GM21825 (cell line): ENCODE data around the gene DLEC1.
"Not testable (repeated sequence)": the region's sequence is repeated elsewhere in the genome, so short reads cannot be mapped to it uniquely, and the experiment has no call there.

Experiments
- ATAC-seq: cut with Tn5 transposase; IDR thresholded peaks from one replicate; pipeline ENCODE4 v1.9.1; 2021; ENCODE audit warnings: mild to moderate bottlenecking, moderate library complexity; ENCODE audit not compliant: unreplicated experiment

Gene DLEC1

GRCh38 chr3:38119821-38120692 lies 81.0 kb downstream of the DLEC1 start:
- no peak for ATAC-seq

- ATAC-seq, result no peak
Measured at GRCh38 chr3:38120693-38121450, 81.9 kb downstream of the DLEC1 start.

- ATAC-seq, result no peak
Measured at GRCh38 chr3:38121451-38121831, 82.4 kb downstream of the DLEC1 start.

- ATAC-seq, result no peak
Measured at GRCh38 chr3:38121832-38122461, 82.9 kb downstream of the DLEC1 start.

GRCh38 chr3:38122712-38123290 lies 83.8 kb downstream of the DLEC1 start:
- no peak for ATAC-seq

DNA sequence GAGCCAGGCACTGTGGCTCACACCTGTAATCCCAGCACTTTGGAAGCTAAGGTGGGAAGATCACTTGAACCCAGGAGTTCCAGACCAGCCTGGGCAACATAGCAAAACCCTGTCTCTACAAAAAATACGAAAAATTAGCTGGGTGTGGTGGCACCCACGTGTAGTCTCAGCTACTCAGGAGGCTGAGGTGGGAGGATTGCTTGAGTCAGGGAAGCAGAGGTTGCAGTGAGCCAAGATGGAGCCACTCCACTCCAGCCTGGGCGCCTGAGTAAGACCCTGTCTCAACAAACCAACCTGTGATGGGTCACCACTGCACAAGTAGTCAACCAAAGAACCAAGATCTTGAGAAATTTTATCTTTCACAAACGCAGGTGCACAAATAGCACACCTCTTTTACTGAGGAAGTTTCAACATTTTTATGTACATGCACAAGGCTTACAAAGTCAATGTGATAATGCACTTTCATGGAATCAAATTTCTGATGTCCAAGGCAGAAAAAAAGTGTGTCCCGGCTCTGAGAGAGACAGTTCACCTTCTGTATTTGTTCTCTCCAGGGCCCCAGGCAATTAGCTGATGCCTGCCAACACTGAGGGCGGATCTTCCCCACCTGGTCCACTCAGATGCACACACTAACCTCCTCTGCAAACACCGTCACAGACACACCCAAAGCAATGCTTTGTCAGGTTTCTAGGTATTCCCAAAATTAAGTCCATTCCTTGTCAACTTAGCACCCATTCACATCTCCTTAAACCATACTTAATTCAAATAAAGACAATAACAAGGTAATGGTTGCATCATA lies 85.5 kb downstream of the DLEC1 start:
- no peak for ATAC-seq

DNA sequence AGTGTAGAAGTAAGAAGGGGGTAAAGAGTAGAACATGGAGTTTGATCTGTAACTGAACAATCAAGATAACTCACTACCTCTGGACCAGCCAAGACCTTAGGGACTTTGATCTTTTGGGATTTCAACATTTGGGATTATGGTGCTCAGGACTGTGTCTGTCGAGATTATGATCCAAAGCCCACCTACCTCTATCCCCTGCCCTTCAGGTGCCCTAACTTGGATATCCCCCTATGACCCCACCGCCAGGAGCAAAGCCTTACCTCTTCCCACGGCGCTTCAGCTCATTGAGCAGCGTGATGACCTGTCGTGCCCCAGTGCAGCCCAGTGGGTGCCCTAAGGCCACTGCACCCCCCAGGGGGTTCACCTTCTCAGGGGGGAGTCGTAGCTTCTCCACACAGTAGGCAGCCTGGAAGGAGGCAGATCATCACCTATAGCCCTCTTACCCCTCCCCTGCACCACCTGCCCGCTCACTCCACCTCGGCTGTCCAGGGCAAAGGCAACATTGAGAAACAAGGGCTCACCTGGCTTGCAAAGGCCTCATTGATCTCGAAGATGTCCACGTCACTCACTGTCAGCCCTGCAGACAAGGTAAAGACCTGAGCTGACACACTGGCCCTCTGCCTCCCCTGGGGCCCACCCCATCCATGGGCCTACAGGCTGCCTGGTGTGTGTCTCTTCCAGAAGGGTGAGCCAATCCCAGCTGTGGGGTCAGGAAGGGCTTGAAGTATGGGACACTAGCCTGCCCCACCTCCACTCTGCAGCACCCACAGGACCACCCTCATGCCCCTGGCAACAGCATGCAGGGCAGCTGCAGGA lies 86.5 kb downstream of the DLEC1 start:
- no peak for ATAC-seq

DNA sequence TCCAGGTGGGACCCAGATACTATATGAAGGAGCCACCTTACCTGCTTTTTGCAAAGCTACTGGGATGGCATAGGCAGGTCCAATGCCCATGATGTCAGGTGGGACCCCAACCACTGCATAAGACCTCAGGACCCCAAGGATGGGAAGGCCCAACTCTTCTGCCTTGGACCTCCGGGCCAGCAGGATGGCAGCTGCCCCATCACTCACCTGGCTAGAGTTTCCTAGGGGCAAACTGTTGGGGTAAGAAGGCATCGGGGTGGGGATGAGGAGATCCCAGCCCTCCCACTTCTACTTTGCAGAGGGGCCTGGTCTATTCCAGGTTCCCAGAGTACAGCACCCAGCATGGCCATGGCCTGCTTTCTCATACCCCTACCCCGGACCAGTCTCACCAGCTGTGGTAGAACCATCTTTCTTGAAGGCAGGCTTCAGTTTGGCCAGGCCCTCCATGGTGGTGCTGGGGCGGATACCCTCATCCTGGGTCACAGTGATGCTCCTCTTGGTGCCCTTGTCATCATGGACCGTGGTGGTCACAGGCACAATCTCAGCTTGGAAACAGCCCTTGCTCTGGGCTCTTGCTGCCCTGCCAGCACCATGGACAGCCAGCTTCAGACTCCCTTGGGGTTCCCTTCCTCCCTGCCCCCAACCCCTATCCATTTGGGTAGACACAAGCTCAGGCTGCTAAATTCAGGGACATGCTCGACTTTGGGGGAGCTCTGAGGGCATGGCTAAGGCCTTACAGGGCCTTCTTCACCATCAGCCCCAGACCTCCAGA lies 87.3 kb downstream of the DLEC1 start:
- ATAC-seq, result no peak

GRCh38 chr3:38127611-38128302 lies 88.7 kb downstream of the DLEC1 start:
- ATAC-seq, result no peak

- ATAC-seq, result no peak
Measured at GRCh38 chr3:38128303-38128655, 89.3 kb downstream of the DLEC1 start.

DNA sequence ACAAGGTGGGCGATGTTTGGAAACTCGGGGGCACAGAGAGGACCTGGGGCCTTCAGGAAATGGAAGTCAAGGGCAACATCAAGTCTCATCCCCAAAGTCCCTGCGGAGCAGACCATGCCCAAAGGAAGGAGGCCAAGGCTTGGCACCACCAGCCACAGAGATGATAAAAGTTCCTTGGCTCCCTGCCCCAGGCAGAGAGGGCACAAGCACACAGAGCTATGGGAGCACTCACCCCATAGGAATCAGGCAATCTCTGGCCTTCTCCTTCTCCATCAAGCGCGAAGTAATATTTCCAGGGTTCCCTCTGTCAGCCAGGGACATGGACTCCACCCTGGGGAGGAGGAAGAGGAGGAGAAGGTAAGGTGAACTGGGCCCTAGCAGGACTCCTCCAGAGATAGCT lies 90.0 kb downstream of the DLEC1 start:
- ATAC-seq, result no peak

GRCh38 chr3:38130631-38131065 lies 91.6 kb downstream of the DLEC1 start:
- ATAC-seq, result no peak

- no peak for ATAC-seq
Measured at GRCh38 chr3:38131621-38132369, 92.8 kb downstream of the DLEC1 start.

GRCh38 chr3:38133209-38133556 lies 94.2 kb downstream of the DLEC1 start:
- no peak for ATAC-seq

DNA sequence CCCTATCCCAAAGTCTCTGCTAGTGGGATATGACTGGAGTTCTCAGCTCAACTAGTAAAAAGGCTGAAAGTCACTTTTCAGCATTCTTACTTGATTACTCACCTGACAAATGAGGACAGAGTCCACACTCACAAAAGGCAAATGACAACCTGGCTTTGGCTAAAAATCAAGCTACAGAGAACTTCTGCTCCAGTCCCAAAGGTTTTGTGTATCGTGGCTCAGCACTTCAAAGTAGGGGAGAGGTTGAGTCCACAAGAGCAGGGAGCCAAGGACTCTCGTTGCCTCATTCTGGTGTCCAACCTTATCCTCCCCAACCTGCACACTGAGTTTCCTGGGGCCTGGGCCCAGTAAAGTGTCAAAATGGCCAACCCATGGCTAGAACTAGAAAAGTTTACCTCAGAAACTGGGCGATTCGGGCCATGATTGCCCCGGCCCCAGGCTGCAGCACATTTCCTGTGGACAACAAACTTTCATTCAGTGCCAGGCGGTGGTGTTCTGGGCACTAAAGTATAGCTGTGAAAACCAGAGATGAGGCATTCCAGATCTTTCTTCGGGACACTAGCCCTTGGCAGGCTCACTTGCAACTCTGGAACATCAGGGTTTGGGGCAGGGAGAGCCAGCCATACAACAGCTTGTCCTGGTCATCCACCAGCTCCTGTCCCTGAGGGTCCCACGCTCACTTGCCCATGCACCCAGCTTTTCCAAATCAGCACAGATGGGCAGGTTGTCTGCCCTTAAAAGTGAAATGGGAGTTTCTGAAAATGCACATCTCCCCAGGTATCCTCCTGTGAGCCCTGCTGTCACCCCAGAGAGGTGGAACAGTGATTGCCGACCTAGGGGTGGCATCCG lies 94.8 kb downstream of the DLEC1 start:
- ATAC-seq, result no peak

DNA sequence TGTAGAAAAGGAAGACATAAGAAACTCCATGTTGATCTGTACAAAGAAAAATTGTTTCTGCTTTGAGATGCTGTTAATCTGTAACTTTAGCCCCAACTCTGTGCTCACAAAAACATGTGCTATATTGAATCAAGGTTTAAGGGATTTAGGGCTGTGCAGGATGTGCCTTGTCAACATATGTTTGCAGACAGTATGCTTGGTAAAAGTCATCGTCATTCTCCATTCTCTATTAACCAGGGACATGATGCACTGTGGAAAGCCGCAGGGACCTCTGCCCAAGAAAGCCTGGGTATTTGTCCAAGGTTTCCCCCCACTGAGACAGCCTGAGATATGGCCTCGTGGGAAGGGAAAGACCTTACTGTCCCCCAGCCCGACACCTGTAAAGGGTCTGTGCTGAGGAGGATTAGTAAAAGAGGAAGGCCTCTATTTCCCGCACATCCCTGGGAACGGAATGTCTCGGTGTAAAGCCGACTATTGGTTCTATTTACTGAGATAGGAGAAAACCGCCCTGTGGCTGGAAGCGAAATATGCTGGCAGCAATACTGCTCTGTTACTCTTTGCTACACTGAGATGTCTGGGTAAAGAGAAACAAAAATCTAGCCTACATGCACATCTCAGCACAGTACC lies 95.6 kb downstream of the DLEC1 start:
- ATAC-seq, result not testable (repeated sequence)
